Naive thymus-derived CD4-positive, alpha-beta T cell (primary cell): Measurements from ENCODE around the gene SF3B2. TPM values are rescaled to one million over a fixed set of nuclear protein-coding genes. Genes with fewer than 3 reads are reported as not detected.
A peak's percentile ranks its signal among the peaks of the same experiment; 100 is the strongest.
"Not testable (repeated sequence)": the region's sequence is repeated elsewhere in the genome, so short reads cannot be mapped to it uniquely, and the experiment has no call there.

ENCODE experiments used
- ATAC-seq: fragments of 150-1000 bp; cut with Tn5 transposase; 2 replicates; pipeline ENCODE4 v1.10.0; 2021; ENCODE audit warnings: mild to moderate bottlenecking, moderate library complexity
- CTCF ChIA-PET: fragments of 350-600 bp; sonication (Branson Sonifier 250); formaldehyde crosslinking; loops from one replicate; lab custom pipeline; 2021; ENCODE audit warnings: antibody characterized with exemption; lab: Charles Lee
- POLR2A ChIA-PET: fragments of 350-600 bp; sonication (Branson Sonifier 250); formaldehyde crosslinking; loops from one replicate; lab custom pipeline; 2021; ENCODE audit warnings: antibody characterized with exemption, inconsistent platforms; lab: Charles Lee
- DNase-seq, 9 donors: peaks; one replicate each; pipeline versions ENCODE4 v3.0.0 to v3.0.0-alpha.2; 2020 to 2022; ENCODE audit warnings: mixed read lengths in 1 of 9
- H3K27ac ChIP-seq: one replicate; pipeline ENCODE4 v1.7.0; 2013; ENCODE audit warnings: mild to moderate bottlenecking, low read depth, low read length, moderate library complexity
- H3K27me3 ChIP-seq, 2 donors: one replicate each; pipeline ENCODE4 v1.7.0; 2013; ENCODE audit warnings: low read length in 2 of 2, mild to moderate bottlenecking in 2 of 2, moderate library complexity in 2 of 2; ENCODE audit not compliant: control insufficient read depth in 2 of 2, insufficient read depth in 2 of 2
- H3K36me3 ChIP-seq, 3 experiments: 1 replicate in 2 of 3; 2 replicates in 1 of 3; pipeline ENCODE4 v1.7.0; 2013; ENCODE audit warnings: low read length in 3 of 3, mild to moderate bottlenecking in 3 of 3, moderate library complexity in 1 of 3; ENCODE audit not compliant: insufficient read depth in 3 of 3, control insufficient read depth in 2 of 3
- H3K4me1 ChIP-seq, 2 donors: one replicate each; pipeline ENCODE4 v1.7.0; 2013; ENCODE audit warnings: low read length in 2 of 2, mild to moderate bottlenecking in 2 of 2, moderate library complexity in 1 of 2; ENCODE audit not compliant: control insufficient read depth in 2 of 2, insufficient read depth in 2 of 2
- H3K4me3 ChIP-seq: 2 replicates; pipeline ENCODE4 v1.7.0; 2013; ENCODE audit warnings: mild to moderate bottlenecking, low read length
- H3K9me3 ChIP-seq, 3 experiments: 1 replicate in 2 of 3; 2 replicates in 1 of 3; pipeline ENCODE4 v1.7.0; 2013; ENCODE audit warnings: low read length in 3 of 3; ENCODE audit not compliant: control insufficient read depth in 2 of 3
- H3K27ac Mint-ChIP-seq, 9 donors: one replicate each; pipeline ENCODE4 v1.8.0; 2020 to 2022; ENCODE audit warnings: mixed read lengths in 9 of 9, mild to moderate bottlenecking in 8 of 9, moderate library complexity in 5 of 9, inconsistent platforms in 2 of 9
- H3K27me3 Mint-ChIP-seq, 5 donors: one replicate each; pipeline ENCODE4 v1.8.0; 2021 to 2022; ENCODE audit warnings: mixed read lengths in 5 of 5, mild to moderate bottlenecking in 1 of 5
- H3K36me3 Mint-ChIP-seq, 5 donors: one replicate each; pipeline ENCODE4 v1.8.0; 2020 to 2022; ENCODE audit warnings: mixed read lengths in 5 of 5, mild to moderate bottlenecking in 3 of 5, inconsistent platforms in 1 of 5
- H3K4me1 Mint-ChIP-seq, 7 donors: one replicate each; pipeline ENCODE4 v1.8.0; 2020 to 2022; ENCODE audit warnings: mixed read lengths in 7 of 7, mild to moderate bottlenecking in 3 of 7, inconsistent platforms in 1 of 7
- H3K4me3 Mint-ChIP-seq, 10 donors: one replicate each; pipeline ENCODE4 v1.8.0; 2020 to 2022; ENCODE audit warnings: mild to moderate bottlenecking in 10 of 10, mixed read lengths in 10 of 10, moderate library complexity in 6 of 10, inconsistent platforms in 2 of 10
- H3K9me3 Mint-ChIP-seq, 11 donors: one replicate each; pipeline ENCODE4 v1.8.0; 2020 to 2022; ENCODE audit warnings: mixed read lengths in 11 of 11, mild to moderate bottlenecking in 4 of 11, inconsistent platforms in 1 of 11, moderate library complexity in 1 of 11
- intact Hi-C, 2 donors: fragments of 100-400 bp; cut with micrococcal nuclease; formaldehyde crosslinking; loops; one replicate each; pipeline ENCODE4 v1.15.1; 2023
- polyA plus RNA-seq, 2 donors: library from polyadenylated mRNA; unstranded; fragments of 300-500 nt; fragmentation: Illumina TruSeq; gene quantifications; one replicate each; pipeline ENCODE4 v1.2.3, GENCODE V29; 2021
- total RNA-seq, 6 experiments: library from RNA in 5 of 6; stranded (reverse) in 5 of 6; gene quantifications; 1 replicate in 5 of 6; 2 replicates in 1 of 6; pipeline ENCODE4 v1.2.3 and lab custom pipeline; 2021 to 2026

Gene SF3B2
- total and polyA plus RNA-seq, 7 experiments from 2014 or later, result 81.8 to 248 (median 201) TPM

- intact Hi-C loops, DNase-seq, H3K4me3 ChIP-seq, ATAC-seq, H3K9me3 Mint-ChIP-seq, H3K27me3 ChIP-seq, H3K4me1 ChIP-seq, H3K27ac ChIP-seq, H3K36me3 Mint-ChIP-seq, H3K36me3 ChIP-seq, H3K9me3 ChIP-seq, H3K27ac Mint-ChIP-seq: not testable (repeated sequence)
- peak overlapping the region in 1 of 10 donors; percentile 51 for H3K4me3 Mint-ChIP-seq
- H3K27me3 Mint-ChIP-seq, result peaks cover 0 to 14% (median 4%) of the 10 kb centered on the region in 5 donors
- H3K4me1 Mint-ChIP-seq, result peaks cover 4 to 17% (median 5%) of the 10 kb centered on the region in 7 donors
- POLR2A ChIA-PET, result interaction anchor here (0.8 to 1.4 kb wide), 4 partner anchors 15 to 312 kb away, joined by 3 to 4 read pairs (median 4); partner anchors contain the start of genes BANF1 and EIF1AD
- CTCF ChIA-PET, result interaction anchor here (0.7 to 2.0 kb wide), 9 partner anchors 8 to 262 kb away, joined by 3 to 8 read pairs (median 3); partner anchors contain the start of gene CST6
These were observed 29.1 kb upstream of the SF3B2 start for GRCh38 chr11:66023186-66023440.

DNA sequence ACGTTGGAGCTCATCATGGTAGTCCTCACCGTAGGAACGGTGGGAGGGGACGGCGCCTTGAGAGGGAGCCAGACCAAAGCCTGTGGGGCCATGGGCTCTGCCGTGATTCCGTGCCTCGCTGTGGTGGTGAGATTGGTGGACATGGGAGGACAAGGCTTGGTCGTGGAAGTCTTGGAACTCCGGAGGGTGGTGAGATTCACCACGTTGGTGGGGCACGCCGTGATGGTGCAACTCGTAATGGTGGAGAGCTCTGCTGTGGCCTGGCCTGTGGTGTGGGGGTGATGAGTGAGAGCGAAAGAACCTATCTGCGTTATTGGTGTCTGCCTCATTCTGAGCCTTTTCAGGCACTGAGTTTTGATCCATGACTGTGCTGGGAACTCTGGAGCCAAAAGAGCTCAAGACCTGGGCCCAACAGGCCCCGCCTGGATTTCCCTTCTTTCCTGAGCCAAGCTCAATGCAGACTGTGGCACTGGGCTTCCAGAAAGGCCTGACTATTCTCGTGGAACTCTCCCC is 26.1 kb upstream of the SF3B2 start, which contains the start of gene CATSPER1:
Gene CATSPER1, minus strand, starts transcription at position 463 of the 513 bp plus-strand sequence. Its CDS starts 100 bp downstream, at position 363.
- peaks cover 0 to 16% (median 4%) of the 10 kb centered on the region in 5 donors for H3K27me3 Mint-ChIP-seq
- ATAC-seq (no peak), DNase-seq (no peak)
- Histone ChIP-seq H3K4me1 (peaks cover 0 to 5% of the 10 kb centered on the region in 2 donors), H3K9me3 (no peaks in the 10 kb centered on the region), H3K27me3 (no peaks in the 10 kb centered on the region), H3K36me3 (no peaks in the 10 kb centered on the region), H3K4me3 (no peak within 1 kb of the TSS), H3K27ac (no peak within 1 kb of the TSS)
- H3K4me3 Mint-ChIP-seq, result no peak within 1 kb of the TSS
- H3K9me3 Mint-ChIP-seq, result no peaks in the 10 kb centered on the region
- CTCF ChIA-PET, result no interaction called here
- H3K36me3 Mint-ChIP-seq, result no peaks in the 10 kb centered on the region
- H3K27ac Mint-ChIP-seq, result no peak within 1 kb of the TSS
- intact Hi-C loops, result no loop called here
- H3K4me1 Mint-ChIP-seq, result peaks cover 4 to 11% (median 5%) of the 10 kb centered on the region in 7 donors
- POLR2A ChIA-PET, result interaction anchor here (0.6 to 0.8 kb wide), 2 partner anchors 28 to 1768 kb away, joined by 3 to 4 read pairs; no protein-coding TSS in a partner anchor

- Mint-ChIP-seq H3K27ac (no peak overlapping the region), H3K4me3 (no peak overlapping the region), H3K9me3 (no peaks in the 10 kb centered on the region), H3K4me1 (no peaks in the 10 kb centered on the region), H3K36me3 (no peaks in the 10 kb centered on the region), H3K27me3 (peaks cover 0 to 9% (median 6%) of the 10 kb centered on the region in 5 donors)
- DNase-seq (no peak), ATAC-seq (no peak)
- Histone ChIP-seq H3K27ac (no peak overlapping the region), H3K4me1 (no peaks in the 10 kb centered on the region), H3K9me3 (no peaks in the 10 kb centered on the region), H3K4me3 (no peak overlapping the region), H3K36me3 (no peaks in the 10 kb centered on the region), H3K27me3 (no peaks in the 10 kb centered on the region)
- CTCF ChIA-PET, result no interaction called here
- POLR2A ChIA-PET, result no interaction called here
- intact Hi-C loops, result no loop called here
These were observed 19.0 kb upstream of the SF3B2 start for GRCh38 chr11:66032957-66033735.

GRCh38 chr11:66035653-66036333 is 16.4 kb upstream of the SF3B2 start:
- no peaks in the 10 kb centered on the region for H3K36me3 Mint-ChIP-seq
- Histone ChIP-seq H3K4me3 (no peak overlapping the region), H3K27ac (no peak overlapping the region), H3K36me3 (no peaks in the 10 kb centered on the region), H3K9me3 (no peaks in the 10 kb centered on the region), H3K4me1 (no peaks in the 10 kb centered on the region), H3K27me3 (no peaks in the 10 kb centered on the region)
- no peak overlapping the region for H3K4me3 Mint-ChIP-seq
- POLR2A ChIA-PET, result interaction anchor here (0.5 kb wide), 1 partner anchor 273 kb away, joined by 3 read pairs; no protein-coding TSS in a partner anchor
- DNase-seq (no peak), ATAC-seq (no peak)
- H3K4me1 Mint-ChIP-seq, result no peaks in the 10 kb centered on the region
- no peak overlapping the region for H3K27ac Mint-ChIP-seq
- peaks cover 0 to 17% (median 6%) of the 10 kb centered on the region in 5 donors for H3K27me3 Mint-ChIP-seq
- CTCF ChIA-PET, result interaction anchor here (1.4 kb wide), 1 partner anchor 10 kb away, joined by 8 read pairs; no protein-coding TSS in a partner anchor
- intact Hi-C loops, result no loop called here
- H3K9me3 Mint-ChIP-seq, result no peaks in the 10 kb centered on the region

GRCh38 chr11:66036334-66036710 is 15.8 kb upstream of the SF3B2 start:
- no peak for ATAC-seq
- DNase-seq, result no peak
- H3K4me3 Mint-ChIP-seq, result no peak overlapping the region
- POLR2A ChIA-PET, result interaction anchor here (0.5 kb wide), 1 partner anchor 273 kb away, joined by 3 read pairs; no protein-coding TSS in a partner anchor
- Histone ChIP-seq H3K4me1 (no peaks in the 10 kb centered on the region), H3K27ac (no peak overlapping the region), H3K4me3 (no peak overlapping the region), H3K27me3 (no peaks in the 10 kb centered on the region), H3K36me3 (no peaks in the 10 kb centered on the region), H3K9me3 (no peaks in the 10 kb centered on the region)
- intact Hi-C loops, result no loop called here
- no peaks in the 10 kb centered on the region for H3K9me3 Mint-ChIP-seq
- H3K36me3 Mint-ChIP-seq, result no peaks in the 10 kb centered on the region
- CTCF ChIA-PET, result interaction anchor here (1.4 kb wide), 1 partner anchor 9 kb away, joined by 8 read pairs; no protein-coding TSS in a partner anchor
- peaks cover 0 to 20% (median 6%) of the 10 kb centered on the region in 5 donors for H3K27me3 Mint-ChIP-seq
- H3K4me1 Mint-ChIP-seq, result no peaks in the 10 kb centered on the region
- no peak overlapping the region for H3K27ac Mint-ChIP-seq

- Mint-ChIP-seq H3K4me3 (no peak overlapping the region), H3K4me1 (no peaks in the 10 kb centered on the region), H3K36me3 (no peaks in the 10 kb centered on the region), H3K9me3 (no peaks in the 10 kb centered on the region), H3K27ac (no peak overlapping the region), H3K27me3 (peaks cover 0 to 20% (median 6%) of the 10 kb centered on the region in 5 donors)
- ChIA-PET CTCF (interaction anchor here (0.6 kb wide), 1 partner anchor 328 kb away, joined by 6 read pairs; no protein-coding TSS in a partner anchor), POLR2A (no interaction called here)
- no peak for DNase-seq
- no peaks in the 10 kb centered on the region for H3K4me1 ChIP-seq
- H3K27ac ChIP-seq, result no peak overlapping the region
- no peaks in the 10 kb centered on the region for H3K9me3 ChIP-seq
- no peaks in the 10 kb centered on the region for H3K27me3 ChIP-seq
- intact Hi-C loops, result no loop called here
- no peak overlapping the region for H3K4me3 ChIP-seq
- H3K36me3 ChIP-seq, result no peaks in the 10 kb centered on the region
- ATAC-seq, result no peak
These were observed 14.8 kb upstream of the SF3B2 start for GRCh38 chr11:66037327-66037726.
